Stomach (tissue), 9 donors: ENCODE data around the gene IL18BP. TPM values are rescaled to one million over a fixed set of nuclear protein-coding genes. Genes with fewer than 3 reads are reported as not detected.

Experiments
- DNase-seq, 2 donors: peaks; one replicate each; pipeline versions ENCODE4 v3.0.0 to v3.0.0-alpha.2; 2013 to 2019
- H3K27ac ChIP-seq, 5 donors: fragments of 200-600 bp in 4 of 5; sonication (generic) in 4 of 5; one replicate each; pipeline ENCODE4 v1.5.1; 2013 to 2019; ENCODE audit warnings: mild to moderate bottlenecking in 1 of 5, moderate library complexity in 1 of 5
- H3K27me3 ChIP-seq, 3 donors: fragments of 200-600 bp; sonication (generic); one replicate each; pipeline ENCODE4 v1.5.1; 2017 to 2019; ENCODE audit warnings: mixed run types in 1 of 3
- H3K36me3 ChIP-seq, 4 donors: fragments of 200-600 bp; sonication (generic); 1 replicate in 3 of 4; 2 replicates in 1 of 4; pipeline ENCODE4 v1.5.1; 2016 to 2019
- H3K4me1 ChIP-seq, 4 donors: fragments of 200-600 bp; sonication (generic); one replicate each; pipeline ENCODE4 v1.5.1; 2016 to 2019
- H3K4me3 ChIP-seq, 4 donors: fragments of 200-600 bp; sonication (generic) in 3 of 4; one replicate each; pipeline ENCODE4 v1.5.1; 2016 to 2019; ENCODE audit warnings: mild to moderate bottlenecking in 1 of 4
- H3K9me3 ChIP-seq, 4 donors: fragments of 200-600 bp; sonication (generic); one replicate each; pipeline ENCODE4 v1.5.1; 2016 to 2019
- EP300 ChIP-seq: sonication (generic); formaldehyde crosslinking; IDR thresholded peaks from one replicate; pipeline ENCODE4 v1.6.1; 2017; ENCODE audit warnings: antibody characterized with exemption
- POLR2A ChIP-seq, 4 donors: fragments of 450-650 bp; IDR thresholded peaks; one replicate each; pipeline ENCODE4 v1.6.1; 2016; ENCODE audit warnings: antibody characterized with exemption in 4 of 4, control low read depth in 2 of 4, mild to moderate bottlenecking in 1 of 4, moderate library complexity in 1 of 4
- POLR2AphosphoS5 ChIP-seq, 3 donors: sonication (generic); formaldehyde crosslinking; IDR thresholded peaks; one replicate each; pipeline ENCODE4 v1.6.1; 2016; ENCODE audit warnings: antibody characterized with exemption in 3 of 3
- WGBS, 5 donors: extraction: QIAGEN DNeasy Blood & Tissue Kit in 3 of 5; methylation state at CpG; one replicate each; pipeline versions ENCODE4 v1.1.5 to v1.1.7; 2013 to 2018; 5-methylcytosine and 5-hydroxymethylcytosine counted together
- intact Hi-C: fragments of 100-400 bp; cut with DNase I; formaldehyde crosslinking; loops from one replicate; pipeline ENCODE4 v1.15.1; 2023; ENCODE audit warnings: low total_unique reads
- polyA plus RNA-seq, 3 donors: library from polyadenylated mRNA; stranded (reverse); fragments of 200-250 nt; gene quantifications; one replicate each; pipeline ENCODE4 v1.2.3, GENCODE V29; 2013
- total RNA-seq, 5 donors: library from RNA; depleted of rRNA; stranded (reverse); fragments of >200 nt; gene quantifications; one replicate each; pipeline versions ENCODE4 v1.1.0 to v1.2.3, GENCODE V29; 2014 to 2016
- TF ChIP-seq, protein P1 (sequence below), 7 experiments: fragments of 450-650 bp in 4 of 7; fragments of 200-600 bp in 3 of 7; sonication (generic) in 3 of 7; IDR thresholded peaks; one replicate each; pipeline ENCODE4 v1.5.1; 2016 to 2019; ENCODE audit warnings: antibody characterized with exemption in 7 of 7, control low read depth in 2 of 7, mild to moderate bottlenecking in 1 of 7
- donor health status: healthy with polysubstance abuse.
- donor health status: Bipolar disorder and iron deficiency.
- donor health status: healthy.

The IL18BP gene
- total and polyA plus RNA-seq, 8 donors: 2.0 to 14.8 (median 5.7) TPM

DNA sequence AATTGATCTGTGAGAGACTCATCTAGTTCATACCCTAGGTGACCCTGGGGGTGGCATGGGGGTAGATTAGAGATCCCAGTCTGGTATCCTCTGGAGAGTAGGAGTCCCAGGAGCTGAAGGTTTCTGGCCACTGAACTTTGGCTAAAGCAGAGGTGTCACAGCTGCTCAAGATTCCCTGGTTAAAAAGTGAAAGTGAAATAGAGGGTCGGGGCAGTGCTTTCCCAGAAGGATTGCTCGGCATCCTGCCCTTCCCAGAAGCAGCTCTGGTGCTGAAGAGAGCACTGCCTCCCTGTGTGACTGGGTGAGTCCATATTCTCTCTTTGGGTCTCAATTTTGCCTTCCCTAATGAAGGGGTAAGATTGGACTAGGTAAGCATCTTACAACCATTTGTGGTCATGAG is 653 bp downstream of the IL18BP start:
- 3 to 16% (median 8%) methylated on average over 2 of the region's 2 CpGs for WGBS, 5 donors
- intact Hi-C loops: no loop called here
- TF ChIP-seq EP300 (no peak), POLR2AphosphoS5 (IDR thresholded peaks at IDR 0.05) (peak in 1 of 3 donors; percentile 54), POLR2A (IDR thresholded peaks at IDR 0.05) (no peak)
- TF ChIP-seq, protein P1, sequence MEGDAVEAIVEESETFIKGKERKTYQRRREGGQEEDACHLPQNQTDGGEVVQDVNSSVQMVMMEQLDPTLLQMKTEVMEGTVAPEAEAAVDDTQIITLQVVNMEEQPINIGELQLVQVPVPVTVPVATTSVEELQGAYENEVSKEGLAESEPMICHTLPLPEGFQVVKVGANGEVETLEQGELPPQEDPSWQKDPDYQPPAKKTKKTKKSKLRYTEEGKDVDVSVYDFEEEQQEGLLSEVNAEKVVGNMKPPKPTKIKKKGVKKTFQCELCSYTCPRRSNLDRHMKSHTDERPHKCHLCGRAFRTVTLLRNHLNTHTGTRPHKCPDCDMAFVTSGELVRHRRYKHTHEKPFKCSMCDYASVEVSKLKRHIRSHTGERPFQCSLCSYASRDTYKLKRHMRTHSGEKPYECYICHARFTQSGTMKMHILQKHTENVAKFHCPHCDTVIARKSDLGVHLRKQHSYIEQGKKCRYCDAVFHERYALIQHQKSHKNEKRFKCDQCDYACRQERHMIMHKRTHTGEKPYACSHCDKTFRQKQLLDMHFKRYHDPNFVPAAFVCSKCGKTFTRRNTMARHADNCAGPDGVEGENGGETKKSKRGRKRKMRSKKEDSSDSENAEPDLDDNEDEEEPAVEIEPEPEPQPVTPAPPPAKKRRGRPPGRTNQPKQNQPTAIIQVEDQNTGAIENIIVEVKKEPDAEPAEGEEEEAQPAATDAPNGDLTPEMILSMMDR (IDR thresholded peaks at IDR 0.05): no peak
- DNase-seq: peak in 1 of 2 donors; percentile 47
- peaks cover 17 to 59% (median 53%) of the 10 kb centered on the region in 4 donors for H3K36me3 ChIP-seq
- no peaks in the 10 kb centered on the region for H3K9me3 ChIP-seq
- no peaks in the 10 kb centered on the region for H3K27me3 ChIP-seq
- H3K4me3 ChIP-seq: peak overlapping the region; percentile 16 to 44 (median 23)
- H3K4me1 ChIP-seq: peaks cover 15 to 58% (median 33%) of the 10 kb centered on the region in 4 donors
- peak overlapping the region; percentile 20 to 88 (median 70) for H3K27ac ChIP-seq

DNA sequence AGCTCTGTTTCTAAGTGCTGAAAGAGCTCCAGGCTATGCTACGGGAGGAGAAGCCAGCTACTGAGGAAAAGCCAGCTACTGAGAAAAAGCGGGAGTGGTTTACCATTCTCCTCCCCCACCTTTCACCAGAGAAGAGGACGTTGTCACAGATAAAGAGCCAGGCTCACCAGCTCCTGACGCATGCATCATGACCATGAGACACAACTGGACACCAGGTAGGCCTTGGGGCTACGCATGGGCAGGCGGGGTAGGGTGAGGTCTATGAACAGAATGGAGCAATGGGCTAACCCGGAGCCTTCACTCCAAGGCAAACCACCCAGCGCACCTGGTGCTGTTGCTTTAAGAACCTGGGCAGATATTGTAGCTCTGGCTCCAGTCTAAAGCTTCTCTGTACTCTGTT is 1.1 kb downstream of the IL18BP start:
- TF ChIP-seq, protein P1 (IDR thresholded peaks at IDR 0.05): no peak
- no peak for TF ChIP-seq POLR2A (IDR thresholded peaks at IDR 0.05)
- TF ChIP-seq POLR2AphosphoS5 (IDR thresholded peaks at IDR 0.05): no peak
- no peak for TF ChIP-seq EP300
- no peak for DNase-seq
- Histone ChIP-seq H3K4me3 (peak overlapping the region; percentile 16 to 44 (median 23)), H3K4me1 (peaks cover 15 to 60% (median 33%) of the 10 kb centered on the region in 4 donors), H3K27ac (peak overlapping the region; percentile 20 to 88 (median 70)), H3K9me3 (no peaks in the 10 kb centered on the region), H3K27me3 (no peaks in the 10 kb centered on the region), H3K36me3 (peaks cover 22 to 64% (median 57%) of the 10 kb centered on the region in 4 donors)
- 53 to 68% (median 56%) methylated on average over 8 of the region's 8 CpGs for WGBS, 5 donors
- intact Hi-C loops: no loop called here

DNA sequence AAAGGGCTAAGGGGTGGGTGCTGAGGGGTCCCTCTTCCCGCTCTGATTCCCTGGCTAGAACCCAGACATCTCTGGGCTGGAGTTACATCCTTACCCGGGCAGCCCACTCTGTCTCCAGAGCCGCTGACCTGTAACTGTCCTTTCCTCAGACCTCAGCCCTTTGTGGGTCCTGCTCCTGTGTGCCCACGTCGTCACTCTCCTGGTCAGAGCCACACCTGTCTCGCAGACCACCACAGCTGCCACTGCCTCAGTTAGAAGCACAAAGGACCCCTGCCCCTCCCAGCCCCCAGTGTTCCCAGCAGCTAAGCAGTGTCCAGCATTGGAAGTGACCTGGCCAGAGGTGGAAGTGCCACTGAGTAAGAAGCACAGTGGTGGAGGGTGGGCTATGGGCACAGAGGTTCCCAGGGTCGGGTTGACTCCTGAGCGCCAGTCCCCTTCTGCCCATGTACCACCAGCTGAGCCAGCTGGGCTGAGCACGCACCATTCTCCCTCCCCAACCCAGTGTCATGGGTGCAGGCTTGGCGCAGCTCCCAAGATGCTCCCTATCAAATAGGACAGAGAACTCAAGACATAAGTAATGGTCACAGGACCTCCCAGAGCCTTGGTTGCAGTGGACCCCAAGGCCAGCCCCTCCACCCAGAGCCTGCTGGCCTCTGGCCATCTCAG is 1.6 kb downstream of the IL18BP start:
- Histone ChIP-seq H3K4me3 (peak overlapping the region in 1 of 4 donors; percentile 44), H3K36me3 (peaks cover 27 to 65% (median 61%) of the 10 kb centered on the region in 4 donors), H3K27me3 (no peaks in the 10 kb centered on the region), H3K4me1 (peaks cover 15 to 66% (median 34%) of the 10 kb centered on the region in 4 donors), H3K9me3 (no peaks in the 10 kb centered on the region), H3K27ac (peak overlapping the region in 4 of 5 donors; percentile 70 to 88 (median 75))
- TF ChIP-seq POLR2AphosphoS5 (IDR thresholded peaks at IDR 0.05) (no peak), EP300 (no peak), POLR2A (IDR thresholded peaks at IDR 0.05) (no peak)
- TF ChIP-seq, protein P1 (IDR thresholded peaks at IDR 0.05): no peak
- intact Hi-C loops: no loop called here
- no peak for DNase-seq
- WGBS, 5 donors: 85 to 89% (median 87%) methylated on average over 10 of the region's 10 CpGs

DNA sequence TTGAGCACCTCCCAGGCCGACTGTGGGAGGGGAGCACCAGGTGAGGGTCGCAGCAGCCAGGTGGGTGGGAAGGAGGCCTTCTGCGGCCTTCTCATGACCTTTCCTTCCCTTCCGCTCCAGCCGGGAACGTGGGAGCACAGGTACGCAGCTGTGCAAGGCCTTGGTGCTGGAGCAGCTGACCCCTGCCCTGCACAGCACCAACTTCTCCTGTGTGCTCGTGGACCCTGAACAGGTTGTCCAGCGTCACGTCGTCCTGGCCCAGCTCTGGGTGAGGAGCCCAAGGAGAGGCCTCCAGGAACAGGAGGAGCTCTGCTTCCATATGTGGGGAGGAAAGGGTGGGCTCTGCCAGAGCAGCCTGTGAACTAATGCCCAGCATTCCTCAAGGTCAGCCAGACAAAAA is 2.6 kb downstream of the IL18BP start:
- DNase-seq: no peak
- peaks cover 37 to 65% (median 62%) of the 10 kb centered on the region in 4 donors for H3K36me3 ChIP-seq
- intact Hi-C loops: no loop called here
- H3K27ac ChIP-seq: peak overlapping the region in 3 of 5 donors; percentile 70 to 88 (median 80)
- H3K9me3 ChIP-seq: no peaks in the 10 kb centered on the region
- no peak overlapping the region for H3K4me3 ChIP-seq
- 68 to 82% (median 75%) methylated on average over 11 of the region's 11 CpGs for WGBS, 5 donors
- TF ChIP-seq POLR2AphosphoS5 (IDR thresholded peaks at IDR 0.05) (no peak), EP300 (no peak), POLR2A (IDR thresholded peaks at IDR 0.05) (no peak)
- TF ChIP-seq, protein P1 (IDR thresholded peaks at IDR 0.05): no peak
- no peaks in the 10 kb centered on the region for H3K27me3 ChIP-seq
- H3K4me1 ChIP-seq: peaks cover 15 to 72% (median 37%) of the 10 kb centered on the region in 4 donors
